SH-SY5Y (cell line): ENCODE measurements around the gene VAMP4.

ENCODE experiments used
- GATA2 ChIP-seq: IDR thresholded peaks from 2 replicates; pipeline ENCODE4 v1.6.1; 2011; ENCODE audit warnings: mild to moderate bottlenecking, low read depth, low read length
- GATA3 ChIP-seq: IDR thresholded peaks from 2 replicates; pipeline ENCODE4 v1.6.1; 2011; ENCODE audit warnings: low read depth, mild to moderate bottlenecking, low read length, moderate library complexity

Gene VAMP4, protein sequence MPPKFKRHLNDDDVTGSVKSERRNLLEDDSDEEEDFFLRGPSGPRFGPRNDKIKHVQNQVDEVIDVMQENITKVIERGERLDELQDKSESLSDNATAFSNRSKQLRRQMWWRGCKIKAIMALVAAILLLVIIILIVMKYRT

DNA sequence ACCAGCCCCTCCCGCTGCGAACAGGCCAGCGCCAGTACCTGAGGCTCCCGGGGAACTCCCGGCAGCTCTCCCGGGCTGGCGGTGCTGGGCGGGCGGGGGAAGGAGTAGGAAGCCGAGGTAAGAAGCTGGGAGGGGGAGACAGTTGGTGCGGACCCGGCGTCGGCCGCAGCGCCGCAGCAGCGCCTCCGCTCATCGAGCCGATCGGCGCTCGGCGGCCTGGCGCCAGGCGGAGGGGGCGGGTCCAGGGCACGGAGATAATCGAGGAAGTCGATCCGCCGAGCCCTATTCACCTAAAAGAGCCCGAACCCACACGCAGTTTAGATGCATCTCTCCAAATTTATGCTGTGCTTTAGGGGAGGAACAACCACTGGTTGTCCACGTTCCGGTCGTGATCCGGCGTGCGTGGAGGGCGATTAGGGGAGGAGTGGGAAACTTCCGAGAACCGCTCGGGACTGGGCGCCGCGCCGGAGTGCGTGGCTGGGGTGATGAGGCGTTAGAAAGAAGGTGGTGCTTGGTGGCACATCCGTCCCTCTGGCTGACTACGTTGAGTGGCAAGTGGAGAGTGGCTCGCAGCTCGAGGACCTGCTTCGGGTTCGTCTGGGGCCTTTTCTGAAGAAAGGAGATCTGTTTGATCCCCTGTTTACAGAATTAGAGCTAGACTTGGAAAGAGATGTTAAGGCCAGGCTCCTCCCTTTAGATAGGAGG lies at the start of gene VAMP4:
Gene VAMP4 (minus strand): TSS at position 194 of the 705 bp plus-strand sequence. CDS start 3,651 bp downstream, outside the sequence.
- TF ChIP-seq GATA2: 0 out of 2 replicates have a peak, but pooled peaks have one; percentile 21
- no peak for TF ChIP-seq GATA3

DNA sequence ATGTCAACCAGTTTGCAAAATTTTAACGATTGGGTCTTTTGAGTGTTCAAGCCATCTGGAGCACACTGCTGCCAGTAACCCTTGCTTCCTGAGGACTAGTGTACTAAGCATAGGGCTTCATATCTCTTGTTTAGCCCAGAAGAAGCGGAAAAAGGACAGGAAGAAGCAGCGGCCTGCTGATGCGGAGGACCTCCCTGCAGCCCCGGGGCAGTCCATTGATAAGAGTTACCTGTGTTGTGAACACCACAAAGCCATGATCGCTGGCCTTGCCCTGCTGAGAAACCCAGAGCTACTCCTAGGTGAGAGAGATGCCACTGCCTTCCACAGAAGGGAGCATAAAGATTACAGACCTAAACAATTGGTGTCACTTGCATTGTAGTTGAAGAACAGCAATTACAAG lies 48.5 kb upstream of the VAMP4 start:
- TF ChIP-seq GATA2 (no peak), GATA3 (no peak)

DNA sequence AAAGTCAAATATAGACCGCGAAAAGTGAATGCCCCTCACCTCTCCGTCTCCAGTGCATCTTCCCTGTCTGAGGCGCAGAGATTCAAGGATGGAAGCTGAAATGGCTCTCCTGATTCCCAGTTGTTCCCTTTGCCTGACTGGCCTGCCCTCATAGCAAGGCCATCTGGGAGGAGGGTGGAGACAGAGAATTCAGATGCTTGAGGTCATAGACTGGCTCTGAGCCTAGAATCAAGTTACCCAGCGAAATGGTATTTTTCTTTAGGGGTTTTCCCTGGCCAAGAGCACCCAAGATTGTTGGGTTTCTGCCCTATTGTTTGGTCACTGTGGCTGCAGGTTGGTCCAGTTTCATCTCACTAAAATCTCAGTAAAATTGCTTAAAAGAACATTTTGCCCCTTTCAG lies 46.8 kb upstream of the VAMP4 start:
- no peak for TF ChIP-seq GATA2
- no peak for TF ChIP-seq GATA3

DNA sequence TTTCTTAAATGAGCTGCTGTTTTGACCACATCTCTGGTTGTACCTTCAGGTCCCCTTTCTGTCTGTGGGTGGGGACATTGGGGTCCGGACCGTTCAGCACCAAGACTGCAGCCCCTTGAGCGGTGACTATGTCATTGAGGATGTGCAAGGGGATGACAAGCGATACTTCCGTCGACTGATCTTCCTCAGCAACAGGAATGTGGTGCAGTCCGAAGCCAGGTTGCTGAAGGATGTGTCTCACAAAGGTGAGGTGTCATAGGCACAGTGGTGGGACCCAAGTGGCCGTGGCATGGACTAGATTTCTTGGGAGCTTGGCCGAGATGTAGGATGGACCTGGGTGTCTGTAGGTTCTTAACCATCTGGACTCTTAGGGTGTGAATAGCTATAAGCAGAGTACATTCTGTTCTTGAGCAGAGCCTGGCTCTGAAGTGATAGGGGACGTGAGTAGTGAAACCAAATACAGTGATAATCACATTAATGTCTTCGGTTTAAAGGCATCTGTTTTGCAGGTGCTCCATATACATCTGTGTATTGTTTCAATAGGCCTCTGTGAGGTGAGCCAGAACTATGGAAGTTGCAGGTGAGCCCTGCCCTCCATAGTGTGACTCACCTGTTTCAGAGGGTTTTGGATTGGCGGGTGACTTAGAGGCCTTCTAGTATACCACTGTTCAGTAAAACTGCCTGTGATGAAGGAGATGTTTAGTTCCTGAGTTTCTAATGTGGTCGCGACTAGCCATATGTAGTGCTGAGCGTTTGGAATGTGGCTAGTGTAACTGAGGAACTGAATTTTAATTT lies 46.0 kb upstream of the VAMP4 start:
- TF ChIP-seq GATA3 (no peak), GATA2 (no peak)

DNA sequence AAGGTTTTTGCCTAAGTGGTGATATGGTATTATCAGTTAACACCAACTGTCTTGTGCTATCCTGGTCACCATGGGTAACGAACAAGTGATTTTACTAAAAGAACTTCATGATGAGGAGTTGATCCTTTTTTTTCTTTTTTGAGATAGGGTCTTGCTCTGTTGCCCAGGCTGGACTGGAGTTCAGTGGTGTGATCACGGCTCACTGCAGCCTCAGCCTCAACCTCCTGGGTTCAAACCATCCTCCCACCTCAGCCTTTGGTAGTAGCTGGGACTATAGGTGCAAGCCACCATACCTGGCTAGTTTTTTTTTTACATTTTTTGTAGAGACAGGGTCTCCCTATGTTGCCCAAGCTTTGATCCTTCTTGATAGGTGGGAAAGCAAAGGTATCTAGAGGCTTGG lies 44.7 kb upstream of the VAMP4 start:
- no peak for TF ChIP-seq GATA3
- TF ChIP-seq GATA2: no peak

DNA sequence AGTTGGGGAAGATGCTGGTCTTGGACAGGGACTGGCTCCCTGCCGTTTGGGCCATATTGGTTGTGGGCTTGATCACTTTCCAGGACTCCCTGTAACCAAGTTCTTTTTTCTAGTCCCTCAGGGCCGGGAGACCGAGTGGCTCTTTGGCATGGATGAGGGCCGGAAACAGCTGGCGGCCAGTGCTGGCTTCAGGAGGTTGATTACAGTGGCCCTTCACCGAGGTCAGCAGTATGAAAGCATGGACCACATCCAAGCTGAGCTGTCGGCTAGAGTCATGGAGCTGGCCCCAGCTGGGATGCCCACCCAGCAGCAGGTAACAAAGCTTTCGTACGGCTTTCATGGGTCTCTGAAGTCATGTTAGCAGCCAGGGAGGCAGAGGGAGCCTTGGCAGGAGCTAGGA lies 43.9 kb upstream of the VAMP4 start:
- TF ChIP-seq GATA3: no peak
- TF ChIP-seq GATA2: no peak

DNA sequence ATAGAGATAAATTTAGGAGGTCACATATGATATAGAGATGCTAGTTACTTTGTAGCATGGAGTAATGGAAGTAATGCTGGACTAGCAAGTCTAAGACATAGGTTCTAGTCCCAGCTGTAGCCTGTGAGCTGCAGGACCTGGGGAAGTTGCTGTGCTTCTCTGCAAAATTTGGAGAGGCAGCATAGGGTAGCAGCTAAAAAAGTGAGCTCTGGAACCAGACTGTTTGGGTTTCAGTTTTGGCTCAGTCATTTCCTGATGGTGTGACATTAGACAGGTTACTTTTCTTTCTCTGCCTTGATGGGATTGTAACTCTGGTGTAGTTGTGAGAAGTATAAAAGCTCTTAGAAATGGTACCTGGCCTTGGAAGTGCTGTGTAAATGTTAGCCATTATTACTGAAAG lies 42.9 kb upstream of the VAMP4 start:
- no peak for TF ChIP-seq GATA3
- no peak for TF ChIP-seq GATA2

DNA sequence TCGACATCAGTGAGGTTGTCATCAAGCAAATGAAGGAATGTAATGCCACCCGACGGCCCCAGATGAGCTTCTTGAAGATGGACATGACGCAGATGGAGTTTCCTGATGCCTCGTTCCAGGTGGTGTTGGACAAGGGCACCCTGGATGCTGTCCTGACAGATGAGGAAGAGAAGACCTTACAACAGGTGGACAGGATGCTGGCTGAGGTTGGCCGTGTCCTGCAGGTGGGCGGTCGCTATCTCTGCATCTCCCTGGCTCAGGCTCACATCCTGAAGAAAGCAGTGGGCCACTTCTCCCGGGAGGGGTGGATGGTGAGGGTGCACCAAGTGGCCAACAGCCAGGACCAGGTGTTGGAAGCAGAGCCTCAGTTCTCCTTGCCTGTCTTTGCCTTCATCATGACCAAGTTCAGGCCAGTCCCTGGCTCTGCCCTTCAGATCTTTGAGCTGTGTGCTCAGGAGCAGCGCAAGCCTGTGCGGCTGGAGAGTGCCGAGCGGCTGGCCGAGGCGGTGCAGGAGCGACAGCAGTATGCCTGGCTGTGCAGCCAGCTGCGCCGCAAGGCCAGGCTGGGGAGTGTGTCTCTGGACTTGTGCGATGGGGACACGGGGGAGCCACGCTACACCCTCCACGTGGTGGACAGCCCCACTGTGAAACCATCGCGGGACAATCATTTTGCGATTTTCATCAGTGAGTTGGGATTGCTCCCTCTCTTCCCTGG lies 42.1 kb upstream of the VAMP4 start:
- TF ChIP-seq GATA3 (no peak), GATA2 (no peak)

DNA sequence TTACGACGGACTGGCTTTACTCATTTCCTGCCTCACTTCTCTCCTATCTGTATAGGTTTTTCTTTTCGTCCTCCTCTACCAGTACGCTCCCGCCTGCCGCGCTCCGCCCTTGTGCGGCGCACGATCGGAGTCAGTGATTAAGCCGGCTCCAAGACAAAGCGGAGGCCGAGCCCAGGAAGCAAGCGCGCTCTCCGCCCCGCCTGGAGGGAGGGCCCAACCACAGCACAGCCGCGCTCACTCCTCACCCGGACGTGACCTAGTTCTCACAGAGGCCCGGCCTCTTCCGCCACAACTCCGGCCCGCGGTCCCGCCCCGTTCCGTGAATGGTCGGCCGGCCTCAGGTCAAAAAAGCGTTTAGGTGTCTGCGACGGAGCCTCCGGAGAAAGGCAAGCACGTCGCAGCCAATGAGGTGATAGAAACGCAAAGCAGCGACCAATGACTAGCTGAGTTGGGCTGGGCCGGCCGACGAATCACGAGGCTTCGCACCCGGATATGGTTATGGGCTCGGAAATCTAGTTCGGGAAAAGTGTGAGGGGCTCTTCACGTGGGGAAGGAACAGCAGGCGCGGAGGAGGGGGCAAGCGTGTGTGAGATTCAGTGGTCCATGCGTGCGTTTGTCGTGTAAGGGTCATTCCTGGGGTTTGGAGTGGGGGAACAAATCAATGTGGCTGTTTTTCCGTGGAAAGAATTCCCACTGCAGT lies 39.5 kb upstream of the VAMP4 start, which contains the start of gene METTL13:
Gene METTL13 (plus strand): TSS at position 485 of the 700 bp plus-strand sequence. CDS start 308 bp downstream, outside the sequence.
- TF ChIP-seq GATA3: no peak
- TF ChIP-seq GATA2: peak; percentile 94

DNA sequence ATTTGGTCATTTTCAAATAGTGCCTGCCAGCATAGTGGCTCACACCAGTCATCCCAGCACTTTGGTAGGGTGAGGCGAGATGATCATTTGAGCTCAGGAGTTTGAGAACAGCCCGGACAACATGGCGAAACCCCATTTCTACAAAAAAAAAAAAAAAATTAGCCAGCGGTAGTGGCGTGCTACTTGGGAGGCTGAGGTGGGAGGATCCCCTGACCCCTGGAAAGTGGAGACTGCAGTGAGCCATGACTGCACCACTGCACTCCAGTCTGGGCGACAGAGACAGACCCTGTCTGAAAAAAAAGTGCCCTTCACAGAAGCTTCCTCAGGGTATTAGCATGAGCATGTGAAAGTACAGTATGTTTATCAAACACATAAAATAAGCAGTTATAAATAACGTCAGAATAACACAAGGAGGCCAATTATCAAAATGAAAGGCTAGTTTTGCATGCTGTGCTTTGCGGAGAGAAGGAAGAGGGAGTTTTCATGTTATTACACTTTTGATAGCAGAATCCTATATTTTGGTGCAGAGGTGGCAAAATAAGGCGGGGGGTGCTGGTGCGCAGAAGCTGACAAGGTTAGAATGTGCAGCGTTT lies 38.8 kb upstream of the VAMP4 start:
- TF ChIP-seq GATA3: no peak
- TF ChIP-seq GATA2: no peak

DNA sequence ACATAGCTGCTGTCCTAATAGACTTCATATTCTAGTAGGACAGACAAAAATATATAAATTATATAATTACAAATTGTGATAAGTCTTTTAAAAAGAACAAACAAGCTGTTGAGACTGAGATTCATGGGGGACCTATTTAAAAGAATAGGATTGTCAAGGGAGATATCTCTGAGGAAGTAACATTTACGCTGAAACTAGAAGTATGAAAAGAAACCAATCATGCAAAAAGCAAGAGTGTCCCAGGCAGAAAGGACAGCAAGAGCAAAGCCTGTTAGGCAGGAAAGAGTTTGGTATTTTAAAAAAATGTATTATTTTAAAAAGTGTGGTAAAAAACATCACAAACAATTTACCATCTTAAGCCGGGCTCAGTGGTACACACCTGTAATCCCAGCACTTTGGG lies 30.4 kb upstream of the VAMP4 start:
- TF ChIP-seq GATA2 (no peak), GATA3 (no peak)

DNA sequence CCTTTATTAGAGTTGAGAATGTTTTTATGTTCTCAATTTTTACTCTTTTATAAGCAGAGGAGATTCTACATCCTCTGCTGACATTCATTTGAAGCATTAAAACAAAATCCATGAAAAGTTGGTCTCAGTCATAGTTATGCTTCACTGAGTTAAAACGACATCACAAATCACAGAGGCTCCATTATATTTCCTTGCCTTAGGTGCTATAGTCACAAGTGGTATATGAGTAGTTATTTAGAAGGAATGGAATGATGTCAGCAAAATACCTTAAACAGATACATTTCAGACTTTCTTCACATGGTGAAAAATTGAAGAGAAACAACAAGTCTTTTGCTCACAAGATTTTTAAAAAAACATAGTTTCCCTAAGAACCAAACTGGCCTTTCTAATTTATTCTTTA lies 27.9 kb upstream of the VAMP4 start:
- TF ChIP-seq GATA3 (no peak), GATA2 (no peak)

DNA sequence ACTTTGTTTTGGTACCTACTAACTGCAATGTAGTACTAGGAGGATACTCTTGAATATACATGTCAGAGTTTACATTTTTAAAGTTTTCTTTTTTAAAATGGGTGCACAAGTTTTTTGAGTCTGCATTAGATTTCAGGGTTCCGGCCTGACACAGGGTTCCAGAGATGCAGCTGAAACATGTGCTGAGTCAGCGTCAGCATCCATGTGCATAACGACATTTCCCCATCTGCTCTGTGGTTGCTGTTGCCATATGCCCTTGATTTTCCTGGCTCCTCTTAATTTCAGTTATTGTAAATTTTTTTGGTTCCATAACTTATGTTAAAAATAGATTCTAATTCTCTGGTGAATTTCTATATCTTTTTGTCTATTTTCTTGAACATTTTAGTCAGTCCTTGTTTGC lies 27.3 kb upstream of the VAMP4 start:
- TF ChIP-seq GATA2 (no peak), GATA3 (no peak)

DNA sequence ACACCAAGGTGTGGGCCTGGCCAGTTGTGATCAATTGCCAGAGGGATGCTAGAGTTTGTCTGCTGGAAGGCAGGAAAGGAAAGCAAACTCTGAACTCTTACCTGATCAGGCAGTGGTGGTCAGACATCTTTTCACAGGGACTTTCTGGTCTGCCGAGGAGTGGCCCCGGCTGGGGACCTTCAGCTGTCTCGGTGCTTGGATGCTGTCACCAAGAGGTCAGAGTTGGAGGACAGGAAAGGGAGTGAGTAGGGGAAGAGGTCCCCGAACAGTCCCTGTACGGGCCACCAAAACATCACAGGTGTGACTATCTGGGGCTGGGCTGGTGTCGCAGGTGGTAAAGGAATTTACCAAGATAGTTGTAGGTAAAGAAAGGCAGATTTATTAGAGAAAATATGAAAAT lies 21.9 kb upstream of the VAMP4 start:
- TF ChIP-seq GATA2 (no peak), GATA3 (no peak)
